ENCODE measurements around the gene GSN.

The GSN gene

DNA sequence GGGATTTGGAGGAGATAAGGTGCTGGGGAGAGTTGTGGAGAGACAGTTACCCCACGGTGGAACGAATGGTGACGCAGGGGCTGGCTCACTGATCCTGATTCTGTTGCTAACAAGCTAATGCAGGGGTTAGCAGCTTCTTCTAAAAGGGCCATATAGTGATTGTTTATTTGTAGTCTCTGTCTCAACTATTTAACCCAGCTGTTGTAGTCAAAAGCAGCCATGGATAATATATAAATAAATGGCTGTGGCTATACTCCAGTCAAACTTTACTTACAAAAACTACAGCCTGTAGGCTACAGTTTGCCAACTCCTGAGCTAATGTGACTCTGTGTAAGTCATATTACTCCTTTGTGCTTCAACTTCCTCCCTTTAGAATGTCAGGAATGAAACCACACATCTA, 80.3 kb downstream of the GSN start:
- in situ Hi-C loops (cut with MboI; ENCODE audit: low sequenced_read_pairs), result no loop called here

DNA sequence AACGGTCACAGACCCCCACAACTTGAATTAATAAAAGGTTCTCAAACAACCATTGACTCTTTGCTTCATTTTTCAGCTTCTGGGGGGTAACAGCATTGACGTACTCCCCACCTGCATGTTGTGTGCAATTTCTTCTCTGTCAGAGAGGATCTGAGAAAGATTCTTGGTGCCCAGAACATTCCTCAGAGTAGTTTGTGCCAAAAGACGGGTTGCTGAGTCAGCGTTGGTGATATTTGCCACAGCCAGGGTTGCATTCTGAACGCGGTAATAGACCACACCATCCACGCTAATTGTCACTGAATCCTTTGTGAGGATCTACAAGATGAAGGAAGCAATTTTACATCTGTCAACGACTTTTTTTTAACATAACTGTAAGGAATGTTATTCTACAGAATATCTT, 81.0 kb downstream of the GSN start:
- in situ Hi-C loops (cut with MboI; ENCODE audit: low sequenced_read_pairs), result no loop called here

GRCh38 chr9:121350036-121350435, 82.1 kb downstream of the GSN start:
- in situ Hi-C loops (cut with MboI; ENCODE audit: low sequenced_read_pairs), result no loop called here

DNA sequence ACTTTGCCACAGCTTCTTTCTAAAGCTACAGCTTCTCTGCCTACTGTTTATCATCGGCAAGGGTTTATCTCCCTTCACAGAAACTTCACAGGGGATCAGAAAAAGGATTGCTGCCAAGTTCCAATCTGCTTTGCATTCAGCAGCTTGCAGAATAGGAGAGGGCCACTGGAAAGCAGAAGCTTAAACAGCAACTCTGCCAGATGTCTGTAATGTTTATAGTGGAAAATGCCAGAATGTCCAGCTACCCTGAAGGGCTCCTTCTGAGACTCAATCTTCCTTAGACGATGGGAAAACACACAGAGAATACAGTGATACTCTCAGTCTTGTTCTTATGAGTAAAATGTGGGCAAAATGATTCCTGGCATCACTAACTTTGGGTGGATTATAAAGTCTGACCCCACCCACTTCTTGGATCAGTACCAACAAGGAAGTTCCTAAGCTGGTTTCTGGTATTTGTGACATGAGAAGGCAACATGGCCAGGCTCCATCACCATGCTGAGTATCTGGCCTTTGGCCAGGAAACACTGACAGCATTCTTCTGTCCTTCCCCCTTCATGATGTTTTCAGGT, 83.1 kb downstream of the GSN start:
- in situ Hi-C loops (cut with MboI; ENCODE audit: low sequenced_read_pairs), result no loop called here

GRCh38 chr9:121353241-121354061, 85.5 kb downstream of the GSN start:
- in situ Hi-C loops (cut with MboI; ENCODE audit: low sequenced_read_pairs), result no loop called here

DNA sequence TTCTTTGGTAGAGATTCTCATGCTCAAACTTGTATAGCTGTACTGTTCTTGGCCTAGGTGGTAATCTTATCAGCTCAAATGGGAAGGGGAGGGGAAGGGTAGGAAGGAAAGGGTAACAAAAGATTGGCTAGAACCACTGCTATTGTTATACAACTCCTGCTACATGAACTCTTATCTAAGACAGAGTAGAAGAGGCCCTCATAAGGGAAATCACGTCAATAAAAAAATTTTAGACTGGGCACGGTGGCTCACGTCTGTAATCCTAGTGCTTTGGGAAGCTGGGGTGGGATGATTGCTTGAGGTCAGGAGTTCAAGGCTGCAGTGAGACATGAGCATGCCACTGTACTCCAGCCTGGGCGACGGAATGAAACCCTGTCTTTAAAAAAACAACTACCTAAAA, 86.2 kb downstream of the GSN start:
- in situ Hi-C loops (cut with MboI; ENCODE audit: low sequenced_read_pairs), result no loop called here

- in situ Hi-C loops (cut with MboI; ENCODE audit: low sequenced_read_pairs), result no loop called here
These were observed 86.8 kb downstream of the GSN start for GRCh38 chr9:121354762-121355161.

DNA sequence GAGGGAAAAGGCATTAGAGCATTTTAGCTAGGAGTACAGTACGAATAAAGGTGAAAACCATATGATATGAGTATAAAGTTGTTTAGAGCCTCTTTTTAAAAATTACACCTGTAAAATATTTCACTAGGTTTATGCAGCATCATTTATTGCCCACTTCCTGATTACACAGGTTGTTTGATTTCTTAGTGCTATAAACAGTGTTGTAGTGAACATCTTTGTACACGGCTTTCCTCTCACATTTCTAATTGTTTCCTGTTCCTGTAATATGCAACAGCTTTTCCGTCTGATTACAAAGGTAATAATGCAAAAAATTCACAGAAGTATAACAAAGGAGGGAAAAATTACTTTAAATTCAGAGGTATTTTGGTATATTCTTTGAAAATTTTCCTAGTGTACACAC, 89.0 kb downstream of the GSN start:
- in situ Hi-C loops (cut with MboI; ENCODE audit: low sequenced_read_pairs), result no loop called here

GRCh38 chr9:121358751-121359150, 90.8 kb downstream of the GSN start:
- in situ Hi-C loops (cut with MboI; ENCODE audit: low sequenced_read_pairs), result no loop called here

DNA sequence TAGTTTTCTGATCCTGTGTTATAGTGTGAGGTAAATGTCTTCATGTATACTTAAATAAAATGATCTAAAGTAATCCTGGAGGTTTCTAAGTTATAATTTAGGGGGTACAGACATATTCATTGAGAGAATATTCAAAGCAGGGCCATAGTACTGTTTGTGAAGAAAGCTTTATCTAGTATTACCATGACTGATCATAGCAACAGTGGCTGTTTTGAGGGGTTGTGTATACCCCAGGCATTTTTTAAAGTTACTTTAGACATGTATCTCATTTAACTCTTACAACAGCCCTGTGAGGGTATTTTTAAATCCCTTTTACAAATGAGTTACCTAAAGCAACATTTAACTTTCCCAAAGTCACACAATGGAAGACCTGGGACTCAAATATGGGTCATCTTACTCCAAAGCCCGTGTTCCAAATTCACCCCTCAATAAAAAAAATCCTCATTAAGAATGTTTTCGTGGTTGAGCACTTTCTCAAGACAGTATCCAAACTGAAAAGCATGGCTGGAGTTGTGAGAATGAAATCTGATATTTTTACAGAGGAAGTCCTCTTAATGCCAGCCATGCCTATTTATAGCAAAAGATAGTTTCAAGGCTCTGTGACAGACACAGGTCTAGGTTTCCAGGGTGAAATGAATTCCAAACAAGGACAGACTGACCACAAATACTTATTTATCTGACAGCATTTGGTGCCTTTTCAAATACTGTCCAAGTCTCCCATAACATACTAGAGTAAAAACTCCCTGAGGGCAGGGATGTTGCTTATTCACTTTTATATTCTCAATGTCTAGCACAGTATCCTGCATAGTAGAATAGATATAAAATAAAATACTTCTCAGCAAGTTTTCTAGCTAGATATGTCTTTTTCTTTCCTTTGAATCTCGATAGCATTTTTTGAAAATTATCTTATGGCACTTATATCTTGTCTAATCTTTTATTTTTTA, 91.7 kb downstream of the GSN start:
- in situ Hi-C loops (cut with MboI; ENCODE audit: low sequenced_read_pairs), result no loop called here

- in situ Hi-C loops (cut with MboI; ENCODE audit: low sequenced_read_pairs), result no loop called here
These were observed 92.8 kb downstream of the GSN start for GRCh38 chr9:121360601-121361374.

DNA sequence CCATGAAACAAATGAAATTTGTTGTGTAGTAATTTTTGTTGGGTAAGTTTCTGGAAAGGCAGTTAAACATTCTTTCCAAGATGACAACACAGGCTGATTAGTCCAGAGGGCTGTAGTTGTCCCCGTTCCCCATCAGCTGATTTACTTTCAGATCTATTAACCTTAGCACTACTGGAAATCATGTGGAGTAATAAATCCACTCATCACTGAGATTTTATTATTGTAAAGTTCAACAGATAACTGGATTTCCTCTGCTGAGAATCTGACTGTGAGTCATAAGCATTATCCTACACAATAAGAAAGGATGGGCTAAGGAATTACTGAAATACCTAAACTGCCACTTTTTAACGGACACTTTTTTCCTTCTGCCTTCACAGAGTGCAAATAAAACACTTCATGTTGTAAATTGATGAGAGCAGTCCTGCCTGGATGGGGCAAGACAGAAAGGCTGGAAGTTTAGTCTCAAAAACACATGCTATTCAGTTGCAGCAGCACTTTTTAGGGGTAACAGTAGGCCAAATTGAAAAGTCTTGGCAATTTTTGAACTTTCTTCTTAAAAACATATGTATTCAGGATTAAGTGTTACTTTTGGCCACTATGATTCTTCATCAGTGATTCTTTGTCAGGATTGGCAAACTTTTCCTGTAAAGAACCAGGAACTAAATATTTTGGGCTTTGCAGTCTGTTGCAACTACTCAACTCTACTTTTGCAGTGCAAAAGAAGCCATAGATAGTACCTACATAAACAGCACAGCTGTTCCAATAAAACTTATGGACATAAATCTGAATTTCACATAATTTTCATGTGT, 95.1 kb downstream of the GSN start:
- in situ Hi-C loops (cut with MboI; ENCODE audit: low sequenced_read_pairs), result no loop called here

- in situ Hi-C loops (cut with MboI; ENCODE audit: low sequenced_read_pairs), result no loop called here
These were observed 95.6 kb downstream of the GSN start for GRCh38 chr9:121363622-121363961.

GRCh38 chr9:121364077-121364476, 96.1 kb downstream of the GSN start:
- in situ Hi-C loops (cut with MboI; ENCODE audit: low sequenced_read_pairs), result no loop called here

DNA sequence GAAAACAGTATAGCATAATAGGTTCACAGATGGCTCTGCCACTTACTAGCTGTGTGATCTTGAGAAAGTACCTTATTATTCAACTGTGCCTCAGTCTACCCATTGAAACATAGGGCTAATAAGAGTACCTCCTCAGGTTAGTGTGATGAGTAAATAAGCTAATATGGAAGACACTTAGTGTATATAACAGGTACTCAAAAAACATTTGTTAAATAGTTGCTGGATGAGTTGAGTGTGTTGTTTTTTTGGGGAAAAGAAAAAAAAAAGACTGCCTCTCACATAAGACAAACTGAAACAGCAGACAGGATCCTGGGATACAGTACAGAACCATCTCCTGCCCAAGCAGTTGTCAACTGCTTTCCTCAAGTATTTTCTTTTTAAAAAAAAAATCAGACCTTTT, 96.9 kb downstream of the GSN start:
- in situ Hi-C loops (cut with MboI; ENCODE audit: low sequenced_read_pairs), result no loop called here

DNA sequence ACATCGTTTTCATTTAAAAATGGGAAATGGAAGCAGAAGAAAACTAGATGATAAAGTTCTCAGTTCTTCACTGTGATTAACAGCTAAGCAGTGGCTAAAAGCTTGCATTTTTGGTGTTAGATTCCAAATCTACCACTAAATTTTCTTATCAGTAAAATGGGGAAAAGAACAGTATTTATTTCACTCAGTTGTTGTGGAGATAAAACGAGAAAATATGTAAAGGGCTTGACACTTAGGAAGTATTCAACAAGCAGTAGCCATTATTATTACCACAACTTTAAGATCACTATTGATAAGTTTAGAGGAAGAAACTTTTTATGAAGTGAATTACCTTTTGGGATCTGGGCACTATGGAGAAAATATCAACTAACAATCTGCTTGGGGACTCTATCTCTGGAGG, 97.6 kb downstream of the GSN start:
- in situ Hi-C loops (cut with MboI; ENCODE audit: low sequenced_read_pairs), result no loop called here

GRCh38 chr9:121366611-121367192, 98.7 kb downstream of the GSN start:
- in situ Hi-C loops (cut with MboI; ENCODE audit: low sequenced_read_pairs), result no loop called here

DNA sequence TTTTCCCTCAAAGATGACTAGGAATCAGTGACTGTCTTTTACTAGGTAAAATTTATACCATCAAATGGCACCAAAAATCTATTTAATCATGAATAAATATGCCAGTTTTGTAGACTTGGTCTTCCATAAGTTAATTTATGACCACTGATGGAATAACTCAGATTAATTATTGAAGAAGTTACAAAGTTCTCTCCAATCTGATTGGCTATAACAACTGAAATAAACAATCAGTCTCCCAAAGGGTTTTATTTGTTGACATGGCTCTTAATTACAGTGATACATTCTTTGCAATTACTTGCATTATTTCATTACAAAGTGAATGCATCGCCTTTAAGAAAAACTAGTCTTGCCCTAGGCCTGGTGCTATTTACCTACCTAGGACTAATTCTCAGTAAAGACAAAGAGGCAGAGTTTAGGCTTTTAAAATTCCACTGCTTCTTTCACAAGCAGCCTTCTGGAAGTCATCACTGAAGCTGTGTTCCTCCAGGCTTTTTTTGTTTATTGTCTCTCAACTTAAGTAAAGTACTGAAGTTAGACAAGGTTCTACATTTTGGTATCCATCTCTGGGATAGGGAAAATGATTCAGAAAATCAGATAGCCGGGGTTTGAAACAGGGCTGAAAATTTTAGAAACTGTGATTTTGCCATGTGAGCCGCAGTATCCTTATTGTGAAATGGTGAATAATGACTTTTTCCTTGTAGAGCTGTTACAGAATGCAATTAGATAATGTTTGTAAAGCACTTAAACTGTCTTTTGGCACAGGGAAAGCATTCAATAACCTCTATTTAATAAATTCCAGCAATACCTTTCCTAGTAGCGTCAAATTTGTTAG, 99.6 kb downstream of the GSN start:
- in situ Hi-C loops (cut with MboI; ENCODE audit: low sequenced_read_pairs), result no loop called here

DNA sequence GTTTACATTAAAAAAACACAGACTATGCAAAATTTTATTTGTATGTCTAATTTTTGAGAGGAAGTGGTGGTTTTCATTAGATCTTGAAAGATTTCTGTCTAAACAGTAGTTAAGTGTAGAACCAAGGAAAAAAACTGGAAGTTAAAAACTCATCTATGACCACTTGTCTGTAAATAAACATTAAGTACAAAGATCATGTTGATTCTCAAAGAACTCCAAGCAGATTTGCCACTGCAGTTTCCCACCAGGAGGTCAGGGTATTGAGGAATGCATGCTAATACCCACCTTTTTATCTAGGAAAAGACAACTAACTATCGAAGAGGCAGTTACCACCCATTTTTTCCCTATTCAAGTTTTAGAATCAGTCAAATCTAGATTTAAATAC, 100.2 kb downstream of the GSN start:
- in situ Hi-C loops (cut with MboI; ENCODE audit: low sequenced_read_pairs), result no loop called here
